ENCODE data around the gene HDDC3.

DNA sequence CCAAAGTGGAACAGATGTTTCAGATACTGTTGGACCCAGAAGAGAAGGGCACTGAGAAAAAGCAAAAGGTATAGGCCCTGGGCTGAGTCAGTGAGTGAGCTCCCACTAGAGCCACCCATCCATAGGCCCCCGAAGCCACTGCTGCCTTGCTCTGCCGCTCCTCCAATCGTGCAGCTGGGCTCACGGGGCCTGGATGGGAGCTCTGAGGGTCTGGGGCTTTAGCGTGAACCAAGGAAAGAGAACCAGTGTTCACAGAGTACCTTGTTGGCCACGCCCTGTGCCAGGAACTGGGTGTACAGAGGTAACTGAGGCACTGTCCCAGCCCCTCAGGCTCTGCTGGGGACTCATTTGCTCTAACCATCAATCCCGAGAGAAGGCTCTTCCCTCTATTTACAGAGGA is 7.4 kb upstream of the HDDC3 start:
- TF ChIP-seq, protein P1, sequence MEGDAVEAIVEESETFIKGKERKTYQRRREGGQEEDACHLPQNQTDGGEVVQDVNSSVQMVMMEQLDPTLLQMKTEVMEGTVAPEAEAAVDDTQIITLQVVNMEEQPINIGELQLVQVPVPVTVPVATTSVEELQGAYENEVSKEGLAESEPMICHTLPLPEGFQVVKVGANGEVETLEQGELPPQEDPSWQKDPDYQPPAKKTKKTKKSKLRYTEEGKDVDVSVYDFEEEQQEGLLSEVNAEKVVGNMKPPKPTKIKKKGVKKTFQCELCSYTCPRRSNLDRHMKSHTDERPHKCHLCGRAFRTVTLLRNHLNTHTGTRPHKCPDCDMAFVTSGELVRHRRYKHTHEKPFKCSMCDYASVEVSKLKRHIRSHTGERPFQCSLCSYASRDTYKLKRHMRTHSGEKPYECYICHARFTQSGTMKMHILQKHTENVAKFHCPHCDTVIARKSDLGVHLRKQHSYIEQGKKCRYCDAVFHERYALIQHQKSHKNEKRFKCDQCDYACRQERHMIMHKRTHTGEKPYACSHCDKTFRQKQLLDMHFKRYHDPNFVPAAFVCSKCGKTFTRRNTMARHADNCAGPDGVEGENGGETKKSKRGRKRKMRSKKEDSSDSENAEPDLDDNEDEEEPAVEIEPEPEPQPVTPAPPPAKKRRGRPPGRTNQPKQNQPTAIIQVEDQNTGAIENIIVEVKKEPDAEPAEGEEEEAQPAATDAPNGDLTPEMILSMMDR (IDR thresholded peaks at IDR 0.05) = no peak
- TF ChIP-seq RAD21 (IDR thresholded peaks at IDR 0.05; ENCODE audit: low read length) = no peak
- TF ChIP-seq, protein P2, sequence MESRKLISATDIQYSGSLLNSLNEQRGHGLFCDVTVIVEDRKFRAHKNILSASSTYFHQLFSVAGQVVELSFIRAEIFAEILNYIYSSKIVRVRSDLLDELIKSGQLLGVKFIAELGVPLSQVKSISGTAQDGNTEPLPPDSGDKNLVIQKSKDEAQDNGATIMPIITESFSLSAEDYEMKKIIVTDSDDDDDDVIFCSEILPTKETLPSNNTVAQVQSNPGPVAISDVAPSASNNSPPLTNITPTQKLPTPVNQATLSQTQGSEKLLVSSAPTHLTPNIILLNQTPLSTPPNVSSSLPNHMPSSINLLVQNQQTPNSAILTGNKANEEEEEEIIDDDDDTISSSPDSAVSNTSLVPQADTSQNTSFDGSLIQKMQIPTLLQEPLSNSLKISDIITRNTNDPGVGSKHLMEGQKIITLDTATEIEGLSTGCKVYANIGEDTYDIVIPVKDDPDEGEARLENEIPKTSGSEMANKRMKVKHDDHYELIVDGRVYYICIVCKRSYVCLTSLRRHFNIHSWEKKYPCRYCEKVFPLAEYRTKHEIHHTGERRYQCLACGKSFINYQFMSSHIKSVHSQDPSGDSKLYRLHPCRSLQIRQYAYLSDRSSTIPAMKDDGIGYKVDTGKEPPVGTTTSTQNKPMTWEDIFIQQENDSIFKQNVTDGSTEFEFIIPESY (IDR thresholded peaks at IDR 0.05; ENCODE audit: borderline replicate concordance, low read depth) = no peak
- TF ChIP-seq TAF1 (IDR thresholded peaks at IDR 0.05; ENCODE audit: borderline replicate concordance, low read depth, low read length) = no peak
- no peak for TF ChIP-seq JUND (IDR thresholded peaks at IDR 0.05)

Data from SK-N-SH (cell line).